Thymus (tissue), 11 donors: Measurements from ENCODE around the gene GRB10. TPM values are rescaled to one million over a fixed set of nuclear protein-coding genes. Genes with fewer than 3 reads are reported as not detected.

Experiments used
- DNase-seq, 9 donors: peaks; one replicate each; pipeline ENCODE4 v3.0.0-alpha.2; 2013; ENCODE audit warnings: low spot score in 9 of 9, low read depth in 6 of 9, missing footprints in 1 of 9
- H3K27ac ChIP-seq, 2 donors: one replicate each; pipeline ENCODE4 v1.5.1; 2013; ENCODE audit warnings: control low read depth in 1 of 2, low read depth in 1 of 2, low read length in 1 of 2, mild to moderate bottlenecking in 1 of 2, moderate library complexity in 1 of 2
- H3K27me3 ChIP-seq, 2 donors: one replicate each; pipeline ENCODE4 v1.5.1; 2013; ENCODE audit warnings: low read length in 1 of 2; ENCODE audit not compliant: control insufficient read depth in 2 of 2, insufficient read depth in 1 of 2
- H3K36me3 ChIP-seq, 2 donors: one replicate each; pipeline ENCODE4 v1.5.1; 2013; ENCODE audit warnings: low read length in 1 of 2, mild to moderate bottlenecking in 1 of 2, moderate library complexity in 1 of 2; ENCODE audit not compliant: control insufficient read depth in 2 of 2, insufficient read depth in 2 of 2
- H3K4me1 ChIP-seq, 2 donors: one replicate each; pipeline ENCODE4 v1.5.1; 2013; ENCODE audit warnings: low read length in 2 of 2; ENCODE audit not compliant: control insufficient read depth in 2 of 2, insufficient read depth in 2 of 2
- H3K4me3 ChIP-seq, 2 donors: one replicate each; pipeline ENCODE4 v1.5.1; 2013; ENCODE audit warnings: low read length in 2 of 2, control low read depth in 1 of 2, mild to moderate bottlenecking in 1 of 2
- H3K9me3 ChIP-seq, 2 donors: one replicate each; pipeline ENCODE4 v1.5.1; 2013; ENCODE audit warnings: low read length in 1 of 2, mild to moderate bottlenecking in 1 of 2; ENCODE audit not compliant: control insufficient read depth in 2 of 2, insufficient read depth in 1 of 2
- WGBS: extraction: QIAGEN DNeasy Blood & Tissue Kit; methylation state at CpG from one replicate; pipeline ENCODE4 v1.1.7; 2013; 5-methylcytosine and 5-hydroxymethylcytosine counted together
- polyA plus RNA-seq: library from polyadenylated mRNA; stranded (reverse); fragments of 200-250 nt; gene quantifications from one replicate; pipeline ENCODE4 v1.2.3, GENCODE V29; 2013
- total RNA-seq: library from RNA; stranded (reverse); fragments of 120-200 nt; gene quantifications from one replicate; pipeline ENCODE4 v1.2.4, GENCODE V29; 2013
- donor health status: healthy.

Gene GRB10
- total and polyA plus RNA-seq, 2 donors, result 2.8 to 7.8 TPM

GRCh38 chr7:50681432-50682045 is 101.2 kb downstream of the GRB10 start:
- H3K36me3 ChIP-seq, result no peaks in the 10 kb centered on the region
- H3K27me3 ChIP-seq, result no peaks in the 10 kb centered on the region
- WGBS, result 47% methylated on average over 8 of the region's 8 CpGs
- DNase-seq, result no peak
- peaks cover 0 to 3% of the 10 kb centered on the region in 2 donors for H3K4me1 ChIP-seq
- H3K9me3 ChIP-seq, result no peaks in the 10 kb centered on the region
- no peak overlapping the region for H3K4me3 ChIP-seq
- no peak overlapping the region for H3K27ac ChIP-seq

GRCh38 chr7:50679218-50680007 is 103.3 kb downstream of the GRB10 start:
- H3K36me3 ChIP-seq, result no peaks in the 10 kb centered on the region
- peaks cover 0 to 3% of the 10 kb centered on the region in 2 donors for H3K4me1 ChIP-seq
- no peak overlapping the region for H3K27ac ChIP-seq
- no peaks in the 10 kb centered on the region for H3K27me3 ChIP-seq
- no peak overlapping the region for H3K4me3 ChIP-seq
- DNase-seq, result peak in 7 of 9 donors; percentile 23 to 72 (median 42)
- WGBS, result 74% methylated on average over 7 of the region's 7 CpGs
- H3K9me3 ChIP-seq, result no peaks in the 10 kb centered on the region

- H3K4me3 ChIP-seq, result no peak overlapping the region
- no peak overlapping the region for H3K27ac ChIP-seq
- H3K36me3 ChIP-seq, result no peaks in the 10 kb centered on the region
- no peak for DNase-seq
- peaks cover 0 to 3% of the 10 kb centered on the region in 2 donors for H3K4me1 ChIP-seq
- H3K27me3 ChIP-seq, result no peaks in the 10 kb centered on the region
- 85% methylated on average over 7 of the region's 7 CpGs for WGBS
- no peaks in the 10 kb centered on the region for H3K9me3 ChIP-seq
These were observed 104.1 kb downstream of the GRB10 start for GRCh38 chr7:50678586-50678985.

GRCh38 chr7:50677638-50677996 is 105.1 kb downstream of the GRB10 start:
- Histone ChIP-seq H3K27me3 (no peaks in the 10 kb centered on the region), H3K4me3 (no peak overlapping the region), H3K27ac (no peak overlapping the region), H3K9me3 (no peaks in the 10 kb centered on the region), H3K4me1 (peaks cover 3 to 4% of the 10 kb centered on the region in 2 donors), H3K36me3 (no peaks in the 10 kb centered on the region)
- no peak for DNase-seq
- 97% methylated on average over 7 of the region's 7 CpGs for WGBS

- Histone ChIP-seq H3K27ac (no peak overlapping the region), H3K36me3 (no peaks in the 10 kb centered on the region), H3K4me1 (peaks cover 3 to 6% of the 10 kb centered on the region in 2 donors), H3K4me3 (no peak overlapping the region), H3K27me3 (no peaks in the 10 kb centered on the region), H3K9me3 (no peaks in the 10 kb centered on the region)
- WGBS, result 94% methylated on average over 13 of the region's 13 CpGs
- no peak for DNase-seq
These were observed 105.7 kb downstream of the GRB10 start for GRCh38 chr7:50676740-50677637.

GRCh38 chr7:50676079-50676478 is 106.6 kb downstream of the GRB10 start:
- H3K27me3 ChIP-seq, result no peaks in the 10 kb centered on the region
- no peak overlapping the region for H3K27ac ChIP-seq
- no peaks in the 10 kb centered on the region for H3K9me3 ChIP-seq
- peaks cover 0 to 6% of the 10 kb centered on the region in 2 donors for H3K4me1 ChIP-seq
- H3K36me3 ChIP-seq, result no peaks in the 10 kb centered on the region
- no peak for DNase-seq
- 92% methylated on average over 5 of the region's 5 CpGs for WGBS
- no peak overlapping the region for H3K4me3 ChIP-seq

GRCh38 chr7:50674896-50675835 is 107.5 kb downstream of the GRB10 start:
- WGBS, result 85% methylated on average over 11 of the region's 11 CpGs
- H3K27me3 ChIP-seq, result no peaks in the 10 kb centered on the region
- H3K27ac ChIP-seq, result no peak overlapping the region
- no peak overlapping the region for H3K4me3 ChIP-seq
- no peaks in the 10 kb centered on the region for H3K9me3 ChIP-seq
- H3K4me1 ChIP-seq, result peaks cover 0 to 6% of the 10 kb centered on the region in 2 donors
- DNase-seq, result no peak
- no peaks in the 10 kb centered on the region for H3K36me3 ChIP-seq

- 88% methylated on average over 10 of the region's 10 CpGs for WGBS
- no peaks in the 10 kb centered on the region for H3K9me3 ChIP-seq
- no peak overlapping the region for H3K27ac ChIP-seq
- H3K36me3 ChIP-seq, result no peaks in the 10 kb centered on the region
- H3K4me1 ChIP-seq, result peaks cover 0 to 6% of the 10 kb centered on the region in 2 donors
- DNase-seq, result no peak
- H3K27me3 ChIP-seq, result no peaks in the 10 kb centered on the region
- H3K4me3 ChIP-seq, result no peak overlapping the region
These were observed 108.4 kb downstream of the GRB10 start for GRCh38 chr7:50674299-50674698.
